Endothelial cell of umbilical vein (primary cell): ENCODE results near the gene SH3BGRL3.

ENCODE experiments used
- CTCF ChIP-seq, 2 donors: IDR thresholded peaks; 1 replicate in 1 of 2; 2 replicates in 1 of 2; pipeline ENCODE4 v1.5.1; 2011; ENCODE audit warnings: low read length in 2 of 2, mild to moderate bottlenecking in 2 of 2, moderate library complexity in 2 of 2, control low read depth in 1 of 2, inconsistent platforms in 1 of 2, low read depth in 1 of 2; ENCODE audit not compliant: insufficient read depth in 1 of 2; ENCODE audit errors: extremely low read depth in 1 of 2
- MYC ChIP-seq: IDR thresholded peaks from one replicate; pipeline ENCODE4 v1.6.1; 2011; ENCODE audit warnings: mild to moderate bottlenecking, low read depth, low read length
- POLR2A ChIP-seq: IDR thresholded peaks from 2 replicates; pipeline ENCODE4 v1.6.1; 2012; ENCODE audit warnings: low read depth, mild to moderate bottlenecking, control low read depth, low read length

DNA sequence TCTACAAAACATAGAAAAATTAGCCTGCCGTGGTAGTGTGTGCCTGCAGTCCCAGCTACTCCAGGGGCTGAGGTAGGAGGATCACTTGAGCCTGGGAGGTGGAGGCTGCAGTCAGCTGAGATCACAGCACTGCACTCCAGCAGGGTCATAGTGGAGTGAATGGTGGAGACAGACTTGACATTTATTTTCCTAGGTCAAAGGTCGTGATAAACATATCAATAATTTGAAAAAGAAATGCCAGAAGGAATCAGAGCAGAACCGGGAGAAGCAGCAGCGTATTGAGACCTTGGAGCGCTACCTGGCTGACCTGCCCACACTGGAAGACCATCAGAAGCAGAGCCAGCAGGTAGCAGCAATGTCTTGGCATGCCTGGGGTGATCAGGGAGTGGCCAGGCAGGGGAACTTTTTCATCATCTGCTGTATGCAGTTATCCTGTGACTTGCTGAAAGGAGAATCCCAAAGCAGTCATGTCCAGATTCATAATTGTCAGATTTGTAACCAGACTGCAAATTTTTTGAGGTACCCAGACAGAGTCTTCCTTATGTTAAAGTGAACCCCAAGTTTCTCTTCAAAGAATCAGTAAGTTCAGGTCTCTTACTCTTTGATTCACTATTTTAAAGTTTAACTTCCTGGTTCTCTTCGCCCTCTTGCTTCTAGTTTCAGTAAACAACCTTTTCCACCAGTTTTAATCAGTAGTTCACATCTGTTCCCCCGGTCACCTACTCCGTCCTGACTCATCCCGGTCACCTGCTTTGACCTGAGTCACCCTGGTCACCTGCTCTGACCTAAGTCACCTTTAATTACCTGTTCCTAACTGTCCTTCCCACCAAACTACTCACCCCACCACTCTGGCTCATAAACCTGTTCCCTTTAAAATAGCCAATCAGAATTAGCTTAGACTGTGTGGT is 11.3 kb upstream of the SH3BGRL3 start:
- no peak for TF ChIP-seq POLR2A
- TF ChIP-seq CTCF (IDR thresholded peaks at IDR 0.05; ENCODE audit: extremely low read depth in 1 of 2, insufficient read depth in 1 of 2, low read depth in 1 of 2, low read length in 2 of 2) = no peak
- no peak for TF ChIP-seq MYC
